Measurements from ENCODE around the gene MEI4. TPM values are rescaled to one million over a fixed set of nuclear protein-coding genes. Genes with fewer than 3 reads are reported as not detected.
"Not testable (repeated sequence)": the region's sequence is repeated elsewhere in the genome, so short reads cannot be mapped to it uniquely, and the experiment has no call there.

MEI4 gene
- total RNA-seq, 1 donor from 2014 or later, result not detected

GRCh38 chr6:77644102-77644705 lies 8.6 kb upstream of the MEI4 start:
- Mint-ChIP-seq H3K36me3 (ENCODE audit: low read depth) (no peaks in the 10 kb centered on the region), H3K9me3 (no peaks in the 10 kb centered on the region), H3K27me3 (ENCODE audit: low read depth) (no peaks in the 10 kb centered on the region), H3K4me1 (ENCODE audit: low read depth) (no peaks in the 10 kb centered on the region), H3K4me3 (ENCODE audit: low read depth) (no peak overlapping the region), H3K27ac (no peak overlapping the region)
- no peak for DNase-seq (ENCODE audit: low spot score)
- intact Hi-C loops (cut with micrococcal nuclease), result no loop called here

- H3K4me3 Mint-ChIP-seq (ENCODE audit: low read depth), result peak overlapping the region; percentile 53
- H3K27me3 Mint-ChIP-seq (ENCODE audit: low read depth), result no peaks in the 10 kb centered on the region
- no peaks in the 10 kb centered on the region for H3K4me1 Mint-ChIP-seq (ENCODE audit: low read depth)
- H3K9me3 Mint-ChIP-seq, result no peaks in the 10 kb centered on the region
- H3K36me3 Mint-ChIP-seq (ENCODE audit: low read depth), result no peaks in the 10 kb centered on the region
- DNase-seq (ENCODE audit: low spot score), result no peak
- intact Hi-C loops (cut with micrococcal nuclease), result no loop called here
- H3K27ac Mint-ChIP-seq, result no peak overlapping the region
Observed at GRCh38 chr6:77650098-77650663, 2.7 kb upstream of the MEI4 start.

- intact Hi-C loops (cut with micrococcal nuclease), result no loop called here
- Mint-ChIP-seq H3K4me3 (ENCODE audit: low read depth) (no peak overlapping the region), H3K4me1 (ENCODE audit: low read depth) (no peaks in the 10 kb centered on the region), H3K27ac (no peak overlapping the region), H3K36me3 (ENCODE audit: low read depth) (no peaks in the 10 kb centered on the region), H3K9me3 (peaks cover 11% of the 10 kb centered on the region), H3K27me3 (ENCODE audit: low read depth) (no peaks in the 10 kb centered on the region)
- no peak for DNase-seq (ENCODE audit: low spot score)
Observed at GRCh38 chr6:77653816-77654215, 977 bp downstream of the MEI4 start.

GRCh38 chr6:77655035-77655434 lies 2.2 kb downstream of the MEI4 start:
- H3K4me1 Mint-ChIP-seq (ENCODE audit: low read depth); intact Hi-C loops (cut with micrococcal nuclease); H3K36me3 Mint-ChIP-seq (ENCODE audit: low read depth); H3K4me3 Mint-ChIP-seq (ENCODE audit: low read depth); H3K27me3 Mint-ChIP-seq (ENCODE audit: low read depth); H3K27ac Mint-ChIP-seq; DNase-seq (ENCODE audit: low spot score): not testable (repeated sequence)
- peaks cover 11% of the 10 kb centered on the region for H3K9me3 Mint-ChIP-seq

GRCh38 chr6:77656999-77657764 lies 4.3 kb downstream of the MEI4 start:
- Mint-ChIP-seq H3K36me3 (ENCODE audit: low read depth) (no peaks in the 10 kb centered on the region), H3K4me1 (ENCODE audit: low read depth) (no peaks in the 10 kb centered on the region), H3K27me3 (ENCODE audit: low read depth) (no peaks in the 10 kb centered on the region), H3K9me3 (peaks cover 11% of the 10 kb centered on the region), H3K27ac (no peak overlapping the region), H3K4me3 (ENCODE audit: low read depth) (no peak overlapping the region)
- intact Hi-C loops (cut with micrococcal nuclease), result no loop called here
- DNase-seq (ENCODE audit: low spot score), result no peak

- Mint-ChIP-seq H3K36me3 (ENCODE audit: low read depth) (no peaks in the 10 kb centered on the region), H3K27me3 (ENCODE audit: low read depth) (no peaks in the 10 kb centered on the region), H3K27ac (no peak overlapping the region), H3K9me3 (peaks cover 5% of the 10 kb centered on the region), H3K4me3 (ENCODE audit: low read depth) (no peak overlapping the region), H3K4me1 (ENCODE audit: low read depth) (no peaks in the 10 kb centered on the region)
- no peak for DNase-seq (ENCODE audit: low spot score)
- intact Hi-C loops (cut with micrococcal nuclease), result no loop called here
Observed at GRCh38 chr6:77666340-77666739, 13.5 kb downstream of the MEI4 start.

GRCh38 chr6:77666846-77667245 lies 14.0 kb downstream of the MEI4 start:
- no peaks in the 10 kb centered on the region for H3K4me1 Mint-ChIP-seq (ENCODE audit: low read depth)
- H3K27me3 Mint-ChIP-seq (ENCODE audit: low read depth), result no peaks in the 10 kb centered on the region
- H3K27ac Mint-ChIP-seq, result no peak overlapping the region
- no peaks in the 10 kb centered on the region for H3K36me3 Mint-ChIP-seq (ENCODE audit: low read depth)
- no peak for DNase-seq (ENCODE audit: low spot score)
- H3K4me3 Mint-ChIP-seq (ENCODE audit: low read depth), result no peak overlapping the region
- intact Hi-C loops (cut with micrococcal nuclease), result no loop called here
- H3K9me3 Mint-ChIP-seq, result peaks cover 5% of the 10 kb centered on the region

- intact Hi-C loops (cut with micrococcal nuclease), result no loop called here
- Mint-ChIP-seq H3K27ac (no peak overlapping the region), H3K27me3 (ENCODE audit: low read depth) (no peaks in the 10 kb centered on the region), H3K36me3 (ENCODE audit: low read depth) (no peaks in the 10 kb centered on the region), H3K9me3 (peaks cover 5% of the 10 kb centered on the region), H3K4me3 (ENCODE audit: low read depth) (no peak overlapping the region), H3K4me1 (ENCODE audit: low read depth) (no peaks in the 10 kb centered on the region)
- no peak for DNase-seq (ENCODE audit: low spot score)
Observed at GRCh38 chr6:77669913-77670312, 17.1 kb downstream of the MEI4 start.

GRCh38 chr6:77674211-77674610 lies 21.4 kb downstream of the MEI4 start:
- Mint-ChIP-seq H3K4me1 (ENCODE audit: low read depth) (no peaks in the 10 kb centered on the region), H3K27me3 (ENCODE audit: low read depth) (no peaks in the 10 kb centered on the region), H3K9me3 (peaks cover 4% of the 10 kb centered on the region), H3K4me3 (ENCODE audit: low read depth) (no peak overlapping the region), H3K36me3 (ENCODE audit: low read depth) (no peaks in the 10 kb centered on the region), H3K27ac (no peak overlapping the region)
- no peak for DNase-seq (ENCODE audit: low spot score)
- intact Hi-C loops (cut with micrococcal nuclease), result no loop called here

- Mint-ChIP-seq H3K36me3 (ENCODE audit: low read depth) (no peaks in the 10 kb centered on the region), H3K27me3 (ENCODE audit: low read depth) (no peaks in the 10 kb centered on the region), H3K4me3 (ENCODE audit: low read depth) (no peak overlapping the region), H3K4me1 (ENCODE audit: low read depth) (no peaks in the 10 kb centered on the region), H3K9me3 (peaks cover 4% of the 10 kb centered on the region), H3K27ac (no peak overlapping the region)
- DNase-seq (ENCODE audit: low spot score), result no peak
- intact Hi-C loops (cut with micrococcal nuclease), result no loop called here
Observed at GRCh38 chr6:77678048-77678447, 25.2 kb downstream of the MEI4 start.

GRCh38 chr6:77683515-77683914 lies 30.7 kb downstream of the MEI4 start:
- intact Hi-C loops (cut with micrococcal nuclease), result no loop called here
- Mint-ChIP-seq H3K4me1 (ENCODE audit: low read depth) (no peaks in the 10 kb centered on the region), H3K36me3 (ENCODE audit: low read depth) (no peaks in the 10 kb centered on the region), H3K27ac (no peak overlapping the region), H3K4me3 (ENCODE audit: low read depth) (no peak overlapping the region), H3K9me3 (no peaks in the 10 kb centered on the region), H3K27me3 (ENCODE audit: low read depth) (no peaks in the 10 kb centered on the region)
- DNase-seq (ENCODE audit: low spot score), result no peak

- H3K27me3 Mint-ChIP-seq (ENCODE audit: low read depth), result no peaks in the 10 kb centered on the region
- H3K27ac Mint-ChIP-seq, result no peak overlapping the region
- DNase-seq (ENCODE audit: low spot score), result no peak
- no peaks in the 10 kb centered on the region for H3K9me3 Mint-ChIP-seq
- intact Hi-C loops (cut with micrococcal nuclease), result no loop called here
- H3K4me1 Mint-ChIP-seq (ENCODE audit: low read depth), result no peaks in the 10 kb centered on the region
- H3K4me3 Mint-ChIP-seq (ENCODE audit: low read depth), result no peak overlapping the region
- H3K36me3 Mint-ChIP-seq (ENCODE audit: low read depth), result no peaks in the 10 kb centered on the region
Observed at GRCh38 chr6:77686931-77687330, 34.1 kb downstream of the MEI4 start.

- Mint-ChIP-seq H3K27me3 (ENCODE audit: low read depth) (no peaks in the 10 kb centered on the region), H3K27ac (no peak overlapping the region), H3K36me3 (ENCODE audit: low read depth) (no peaks in the 10 kb centered on the region), H3K4me1 (ENCODE audit: low read depth) (no peaks in the 10 kb centered on the region), H3K9me3 (no peaks in the 10 kb centered on the region), H3K4me3 (ENCODE audit: low read depth) (no peak overlapping the region)
- intact Hi-C loops (cut with micrococcal nuclease), result no loop called here
- DNase-seq (ENCODE audit: low spot score), result no peak
Observed at GRCh38 chr6:77688649-77689048, 35.8 kb downstream of the MEI4 start.
